Upper lobe of left lung (tissue), 6 donors: Measurements from ENCODE around the gene SLC13A3. TPM values are rescaled to one million over a fixed set of nuclear protein-coding genes. Genes with fewer than 3 reads are reported as not detected.

ENCODE experiments used
- ATAC-seq, 2 donors: fragments of 200-7000 bp; cut with Tn5 transposase; one replicate each; pipeline ENCODE4 v1.9.1; 2022; ENCODE audit warnings: mild to moderate bottlenecking in 2 of 2, moderate library complexity in 2 of 2; ENCODE audit not compliant: low FRiP score in 2 of 2
- DNase-seq, 2 donors: peaks; one replicate each; pipeline ENCODE4 v3.0.0-alpha.2; 2019 to 2020
- H3K27ac ChIP-seq, 4 donors: fragments of 200-600 bp; sonication (generic); one replicate each; pipeline ENCODE4 v1.5.1; 2016 to 2019
- H3K27me3 ChIP-seq, 4 donors: fragments of 200-600 bp; sonication (generic); one replicate each; pipeline ENCODE4 v1.5.1; 2017 to 2019
- H3K36me3 ChIP-seq, 4 donors: fragments of 200-600 bp; sonication (generic); one replicate each; pipeline ENCODE4 v1.5.1; 2016 to 2019
- H3K4me1 ChIP-seq, 4 donors: fragments of 200-600 bp; sonication (generic); one replicate each; pipeline ENCODE4 v1.5.1; 2018 to 2019
- H3K4me3 ChIP-seq, 4 donors: fragments of 200-600 bp; sonication (generic); one replicate each; pipeline ENCODE4 v1.5.1; 2017 to 2019; ENCODE audit warnings: mild to moderate bottlenecking in 2 of 4, moderate library complexity in 1 of 4
- H3K9me3 ChIP-seq, 4 donors: fragments of 200-600 bp; sonication (generic); one replicate each; pipeline ENCODE4 v1.5.1; 2018 to 2019
- EP300 ChIP-seq, 4 donors: sonication (generic); formaldehyde crosslinking; IDR thresholded peaks; one replicate each; pipeline ENCODE4 v1.5.1; 2017; ENCODE audit warnings: antibody characterized with exemption in 4 of 4, control low read depth in 2 of 4
- POLR2A ChIP-seq, 4 donors: fragments of 450-650 bp; IDR thresholded peaks; one replicate each; pipeline ENCODE4 v1.5.1; 2016 to 2017; ENCODE audit warnings: antibody characterized with exemption in 4 of 4, mild to moderate bottlenecking in 2 of 4
- POLR2AphosphoS5 ChIP-seq, 2 donors: sonication (generic); formaldehyde crosslinking; IDR thresholded peaks; one replicate each; pipeline ENCODE4 v1.5.1; 2017; ENCODE audit warnings: antibody characterized with exemption in 2 of 2
- WGBS, 2 donors: methylation state at CpG; one replicate each; pipeline ENCODE4 v1.1.5; 2017 to 2018; 5-methylcytosine and 5-hydroxymethylcytosine counted together
- total RNA-seq, 6 donors: library from RNA; depleted of rRNA in 4 of 6; stranded (reverse); fragments of >200 nt in 4 of 6; gene quantifications; one replicate each; pipeline versions ENCODE4 v1.1.0 to v1.2.1, GENCODE V29; 2016 to 2021
- TF ChIP-seq, protein P1 (sequence below), 6 experiments: fragments of 450-650 bp in 4 of 6; fragments of 200-600 bp in 2 of 6; sonication (generic) in 2 of 6; IDR thresholded peaks; one replicate each; pipeline ENCODE4 v1.5.1; 2016 to 2019; ENCODE audit warnings: antibody characterized with exemption in 6 of 6
- donor health status: DM: no; HTN: no; CAD: no; lungs with moderate emphysema.
- donor health status: DM: no; HTN: yes; CAD: no; lungs with severe emphysema.

Gene SLC13A3
- total RNA-seq, 6 donors from 2014 or later: 0.88 to 11.5 (median 1.3) TPM

DNA sequence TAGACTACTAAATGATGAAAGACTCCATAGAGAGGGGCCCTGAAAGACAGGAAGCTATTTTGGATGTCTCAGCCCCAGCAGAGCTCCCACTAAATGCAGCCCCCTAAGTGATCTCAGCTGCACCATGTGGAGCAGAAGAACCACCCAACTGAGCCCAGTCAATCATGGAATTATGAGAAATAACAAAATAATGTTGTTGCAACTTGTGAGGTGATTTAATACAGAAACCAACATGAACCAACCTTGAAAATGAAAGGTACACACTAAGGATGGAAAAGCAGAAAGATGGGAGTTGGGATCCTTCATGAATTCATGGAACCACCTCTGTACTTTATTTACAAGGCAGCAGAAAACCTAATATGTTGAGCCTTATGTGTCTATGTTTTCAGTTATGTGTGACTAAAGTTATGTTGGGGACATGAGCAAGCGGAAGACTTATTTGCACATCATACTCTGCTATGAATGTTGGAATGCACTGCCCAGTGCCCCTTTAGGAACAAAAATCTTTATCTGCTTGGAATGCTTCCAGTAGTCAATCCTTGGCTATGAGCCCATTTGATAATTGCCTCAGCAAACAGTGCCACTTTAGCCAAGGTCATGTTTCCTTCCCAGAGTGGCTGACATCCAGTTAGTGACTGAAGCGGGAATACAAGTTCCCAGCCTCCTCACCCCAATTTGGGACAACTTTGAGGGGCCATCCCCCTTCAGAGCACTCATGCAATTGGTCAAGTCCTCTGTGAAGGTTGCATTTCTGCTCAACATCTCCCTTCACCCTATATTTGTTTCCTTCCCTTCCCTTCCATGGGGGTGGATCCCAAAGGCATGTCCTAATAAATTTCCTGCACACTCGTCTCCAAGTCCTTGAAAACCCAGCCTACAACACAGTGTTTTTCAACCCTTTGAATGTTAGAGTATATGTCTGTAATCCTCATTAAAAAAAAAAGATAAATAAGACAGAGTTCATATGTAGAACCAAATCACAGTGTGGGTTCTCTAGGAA lies 19.6 kb upstream of the SLC13A3 start:
- 48 to 56% methylated on average over 3 of the region's 3 CpGs for WGBS, 2 donors
- no peak for ATAC-seq

DNA sequence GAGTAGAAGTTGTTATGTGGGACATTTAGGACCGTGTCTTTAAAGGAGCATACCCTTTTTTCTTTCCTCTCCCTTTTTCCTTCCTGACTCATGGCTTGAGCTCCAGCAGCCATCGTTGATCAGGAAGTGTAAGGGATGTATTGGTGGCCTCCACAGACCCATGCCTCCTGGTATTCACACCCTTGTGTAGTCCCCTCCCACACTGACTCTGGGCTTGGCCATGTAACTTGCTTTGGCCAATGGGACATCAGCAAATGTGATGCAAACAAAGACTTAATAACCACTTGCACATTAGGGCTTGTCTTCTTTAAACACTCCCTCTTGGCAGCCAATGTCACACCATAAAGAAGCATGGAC lies 18.9 kb upstream of the SLC13A3 start:
- ATAC-seq (no peak), DNase-seq (no peak)
- no peaks in the 10 kb centered on the region for H3K4me1 ChIP-seq
- no peaks in the 10 kb centered on the region for H3K27me3 ChIP-seq
- no peak overlapping the region for H3K4me3 ChIP-seq
- H3K9me3 ChIP-seq: peaks cover 8 to 17% (median 12%) of the 10 kb centered on the region in 4 donors
- no peaks in the 10 kb centered on the region for H3K36me3 ChIP-seq
- 69 to 80% methylated on average over 2 of the region's 2 CpGs for whole genome bisulfite sequencing, 2 donors
- no peak overlapping the region for H3K27ac ChIP-seq
- TF ChIP-seq POLR2A (IDR thresholded peaks at IDR 0.05) (no peak), POLR2AphosphoS5 (IDR thresholded peaks at IDR 0.05) (no peak)

More for the DNA sequence above, 19.6 kb upstream of the SLC13A3 start:
- TF ChIP-seq, protein P1, sequence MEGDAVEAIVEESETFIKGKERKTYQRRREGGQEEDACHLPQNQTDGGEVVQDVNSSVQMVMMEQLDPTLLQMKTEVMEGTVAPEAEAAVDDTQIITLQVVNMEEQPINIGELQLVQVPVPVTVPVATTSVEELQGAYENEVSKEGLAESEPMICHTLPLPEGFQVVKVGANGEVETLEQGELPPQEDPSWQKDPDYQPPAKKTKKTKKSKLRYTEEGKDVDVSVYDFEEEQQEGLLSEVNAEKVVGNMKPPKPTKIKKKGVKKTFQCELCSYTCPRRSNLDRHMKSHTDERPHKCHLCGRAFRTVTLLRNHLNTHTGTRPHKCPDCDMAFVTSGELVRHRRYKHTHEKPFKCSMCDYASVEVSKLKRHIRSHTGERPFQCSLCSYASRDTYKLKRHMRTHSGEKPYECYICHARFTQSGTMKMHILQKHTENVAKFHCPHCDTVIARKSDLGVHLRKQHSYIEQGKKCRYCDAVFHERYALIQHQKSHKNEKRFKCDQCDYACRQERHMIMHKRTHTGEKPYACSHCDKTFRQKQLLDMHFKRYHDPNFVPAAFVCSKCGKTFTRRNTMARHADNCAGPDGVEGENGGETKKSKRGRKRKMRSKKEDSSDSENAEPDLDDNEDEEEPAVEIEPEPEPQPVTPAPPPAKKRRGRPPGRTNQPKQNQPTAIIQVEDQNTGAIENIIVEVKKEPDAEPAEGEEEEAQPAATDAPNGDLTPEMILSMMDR (IDR thresholded peaks at IDR 0.05): no peak
- TF ChIP-seq EP300 (IDR thresholded peaks at IDR 0.05) (no peak), POLR2A (IDR thresholded peaks at IDR 0.05) (no peak), POLR2AphosphoS5 (IDR thresholded peaks at IDR 0.05) (no peak)
- no peaks in the 10 kb centered on the region for H3K4me1 ChIP-seq
- H3K27me3 ChIP-seq: no peaks in the 10 kb centered on the region
- no peak overlapping the region for H3K27ac ChIP-seq
- DNase-seq: no peak
- H3K4me3 ChIP-seq: no peak overlapping the region
- peaks cover 8 to 17% (median 12%) of the 10 kb centered on the region in 4 donors for H3K9me3 ChIP-seq
- no peaks in the 10 kb centered on the region for H3K36me3 ChIP-seq

DNA sequence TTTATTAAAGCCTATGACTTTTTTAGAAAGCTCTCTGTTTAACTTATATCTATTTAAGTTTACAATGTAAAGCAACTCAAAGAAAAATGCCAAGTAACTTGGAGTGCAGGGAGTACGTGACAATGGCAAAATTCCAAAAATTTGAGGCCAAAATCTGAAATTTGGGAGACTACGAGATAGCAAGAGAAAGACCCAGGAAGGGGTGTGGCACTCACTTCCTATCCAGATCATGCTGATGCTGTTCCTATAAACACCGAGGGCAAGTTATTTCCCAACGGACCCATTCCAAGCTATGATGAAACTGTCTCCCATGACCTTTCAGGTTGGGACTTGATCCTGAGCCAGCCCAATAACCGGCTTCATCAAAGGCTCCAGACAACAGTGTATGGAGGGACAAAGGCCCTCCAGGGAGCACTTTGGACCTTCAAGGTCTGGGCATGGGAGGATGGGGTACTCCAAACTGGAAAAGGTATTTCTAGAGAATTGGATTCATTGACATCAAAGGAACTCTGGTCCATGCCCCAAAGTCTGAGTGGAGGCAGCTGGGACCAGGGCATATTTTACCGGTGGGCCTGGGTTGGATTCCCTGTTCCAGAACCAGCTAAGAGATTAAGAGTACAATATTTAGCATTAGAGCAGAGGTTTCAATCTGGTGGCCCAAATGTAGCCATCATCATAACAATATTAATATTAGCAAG lies 15.7 kb upstream of the SLC13A3 start:
- TF ChIP-seq POLR2AphosphoS5 (IDR thresholded peaks at IDR 0.05) (no peak), POLR2A (IDR thresholded peaks at IDR 0.05) (no peak), EP300 (IDR thresholded peaks at IDR 0.05) (no peak)
- TF ChIP-seq, protein P1 (IDR thresholded peaks at IDR 0.05): no peak
- DNase-seq (no peak), ATAC-seq (no peak)
- Histone ChIP-seq H3K36me3 (no peaks in the 10 kb centered on the region), H3K4me1 (no peaks in the 10 kb centered on the region), H3K27ac (no peak overlapping the region), H3K27me3 (no peaks in the 10 kb centered on the region), H3K9me3 (peaks cover 8 to 10% (median 10%) of the 10 kb centered on the region in 4 donors), H3K4me3 (no peak overlapping the region)
- 59 to 74% methylated on average over 5 to 6 of the region's 6 CpGs for WGBS, 2 donors

DNA sequence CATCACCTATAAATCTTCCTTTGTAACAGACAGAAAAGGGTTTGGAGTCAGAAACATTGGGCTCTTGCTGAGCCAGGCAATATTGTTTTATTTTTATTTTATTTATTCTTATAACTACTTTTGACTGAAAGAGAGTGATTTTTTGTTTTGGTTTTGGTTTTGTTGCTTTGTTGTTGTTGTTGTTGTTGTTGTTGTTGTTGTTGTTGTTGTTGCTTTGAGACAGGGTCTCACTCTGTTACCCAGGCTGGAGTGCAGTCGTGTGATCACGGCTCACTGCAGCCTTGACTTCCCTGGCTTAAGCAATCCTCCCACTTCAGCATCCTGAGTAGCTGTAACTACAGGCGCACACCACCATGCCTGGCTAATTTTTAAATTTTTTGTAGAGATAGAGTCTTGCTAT lies 15.0 kb upstream of the SLC13A3 start:
- no peak for DNase-seq
- H3K27ac ChIP-seq: no peak overlapping the region
- WGBS, 2 donors: 95 to 98% methylated on average over 3 of the region's 3 CpGs

More for the DNA sequence above, 15.0 kb upstream of the SLC13A3 start:
- H3K4me1 ChIP-seq: no peaks in the 10 kb centered on the region
- no peak for ATAC-seq
- no peaks in the 10 kb centered on the region for H3K27me3 ChIP-seq
- TF ChIP-seq, protein P1 (IDR thresholded peaks at IDR 0.05): no peak
- TF ChIP-seq POLR2AphosphoS5 (IDR thresholded peaks at IDR 0.05): no peak
- TF ChIP-seq POLR2A (IDR thresholded peaks at IDR 0.05): no peak
- TF ChIP-seq EP300 (IDR thresholded peaks at IDR 0.05): no peak
- no peak overlapping the region for H3K4me3 ChIP-seq
- peaks cover 8 to 10% (median 10%) of the 10 kb centered on the region in 4 donors for H3K9me3 ChIP-seq
- H3K36me3 ChIP-seq: no peaks in the 10 kb centered on the region
